HepG2 (cell line): ENCODE data around the gene METTL23. TPM values are rescaled to one million over a fixed set of nuclear protein-coding genes. Genes with fewer than 3 reads are reported as not detected.

Experiments used
- ATRX ChIP-seq: sonication (generic); formaldehyde crosslinking; IDR thresholded peaks from 2 replicates; pipeline ENCODE4 v1.4.0; 2020; ENCODE audit warnings: missing genetic modification reagents, borderline replicate concordance
- BORCS8-MEF2B ChIP-seq: sonication (generic); formaldehyde crosslinking; IDR thresholded peaks from 2 replicates; pipeline ENCODE4 v1.8.0; 2022; ENCODE audit warnings: mild to moderate bottlenecking, missing genetic modification reagents
- BRCA1 ChIP-seq: sonication (generic); formaldehyde crosslinking; IDR thresholded peaks from 2 replicates; pipeline ENCODE4 v1.4.0; 2020; ENCODE audit warnings: missing genetic modification reagents
- KLF16 ChIP-seq, 2 experiments: sonication (generic) in 1 of 2; formaldehyde crosslinking in 1 of 2; IDR thresholded peaks; 2 replicates each; pipeline versions ENCODE4 v1.6.1 to v1.8.0; 2016 to 2023; ENCODE audit warnings: missing genetic modification reagents in 2 of 2, missing compliant biosample characterization in 1 of 2
- NR2F2 ChIP-seq: IDR thresholded peaks from 2 replicates; pipeline ENCODE4 v1.6.1; 2012; ENCODE audit warnings: low read depth, inconsistent platforms, borderline replicate concordance
- NRL ChIP-seq: sonication (generic); formaldehyde crosslinking; IDR thresholded peaks from 2 replicates; pipeline ENCODE4 v1.5.0; 2020; ENCODE audit warnings: missing genetic modification reagents, mild to moderate bottlenecking, moderate library complexity, borderline replicate concordance
- RARA ChIP-seq: IDR thresholded peaks from 2 replicates; pipeline ENCODE4 v1.6.1; 2016; ENCODE audit warnings: missing genetic modification reagents, missing compliant biosample characterization
- RELA ChIP-seq: sonication (generic); formaldehyde crosslinking; IDR thresholded peaks from 2 replicates; pipeline ENCODE4 v1.4.0; 2020; ENCODE audit warnings: missing genetic modification reagents
- RXRA ChIP-seq: sonication (generic); formaldehyde crosslinking; IDR thresholded peaks from 2 replicates; pipeline ENCODE4 v1.5.1; 2020; ENCODE audit warnings: missing genetic modification reagents
- SALL1 ChIP-seq: sonication (generic); formaldehyde crosslinking; IDR thresholded peaks from 2 replicates; pipeline ENCODE4 v1.8.0; 2022; ENCODE audit warnings: mild to moderate bottlenecking, missing genetic modification reagents
- SAP130 ChIP-seq: IDR thresholded peaks from 2 replicates; pipeline ENCODE4 v1.6.1; 2016; ENCODE audit warnings: low read depth
- SP2 ChIP-seq: sonication (generic); formaldehyde crosslinking; IDR thresholded peaks from 2 replicates; pipeline ENCODE4 v1.5.1; 2020; ENCODE audit warnings: mild to moderate bottlenecking, missing genetic modification reagents
- SP5 ChIP-seq: IDR thresholded peaks from 2 replicates; pipeline ENCODE4 v1.6.1; 2016; ENCODE audit warnings: low read depth, borderline replicate concordance
- ZNF441 ChIP-seq: sonication (generic); formaldehyde crosslinking; IDR thresholded peaks from 2 replicates; pipeline ENCODE4 v1.7.0; 2021; ENCODE audit warnings: missing genetic modification reagents, borderline replicate concordance
- polyA plus RNA-seq, 8 experiments: library from polyadenylated mRNA; depleted of rRNA in 3 of 8; stranded (reverse) in 7 of 8; unstranded in 1 of 8; fragments of >200 nt; fragmentation: Illumina TruSeq in 4 of 8; extraction: Trizol in 4 of 8; gene quantifications; 2 replicates each; pipeline versions ENCODE4 v1.2.1 to v1.2.3, GENCODE V29; 2011 to 2016; ENCODE audit warnings: low read depth in 4 of 8, missing spikeins in 1 of 8, mixed read lengths in 1 of 8; ENCODE audit not compliant: insufficient read depth in 1 of 8
- total RNA-seq, 5 experiments: library from RNA; depleted of rRNA; stranded (reverse); fragments of >200 nt; fragmentation: Illumina TruSeq; extraction: Trizol; gene quantifications; 2 replicates each; pipeline ENCODE4 v1.2.3, GENCODE V29; 2016; ENCODE audit warnings: low read depth in 1 of 5
- TF ChIP-seq, protein P1 (sequence below): sonication (generic); formaldehyde crosslinking; IDR thresholded peaks from 2 replicates; pipeline ENCODE4 v1.4.0; 2020; ENCODE audit warnings: missing genetic modification reagents, borderline replicate concordance
- TF ChIP-seq, protein P2 (sequence below): sonication (generic); formaldehyde crosslinking; IDR thresholded peaks from 2 replicates; pipeline ENCODE4 v1.4.0; 2020; ENCODE audit warnings: mild to moderate bottlenecking, missing genetic modification reagents, borderline replicate concordance
- TF ChIP-seq, protein P3 (sequence below): sonication (generic); formaldehyde crosslinking; IDR thresholded peaks from 2 replicates; pipeline ENCODE4 v1.8.0; 2022; ENCODE audit warnings: missing genetic modification reagents, low read depth, mild to moderate bottlenecking, borderline replicate concordance
- TF ChIP-seq, protein P4 (sequence below): sonication (generic); formaldehyde crosslinking; IDR thresholded peaks from 2 replicates; pipeline ENCODE4 v1.4.0; 2020; ENCODE audit warnings: mild to moderate bottlenecking, missing genetic modification reagents, borderline replicate concordance
- TF ChIP-seq, protein P5 (sequence below): IDR thresholded peaks from 2 replicates; pipeline ENCODE4 v1.6.1; 2016; ENCODE audit warnings: missing biosample characterization, missing genetic modification reagents, low read depth

METTL23 gene
- total and polyA plus RNA-seq, 2 of the 13 experiments (the other 11 are each of a cell fraction or from before 2014, with no cell fraction given): 39.9 to 104 TPM

DNA sequence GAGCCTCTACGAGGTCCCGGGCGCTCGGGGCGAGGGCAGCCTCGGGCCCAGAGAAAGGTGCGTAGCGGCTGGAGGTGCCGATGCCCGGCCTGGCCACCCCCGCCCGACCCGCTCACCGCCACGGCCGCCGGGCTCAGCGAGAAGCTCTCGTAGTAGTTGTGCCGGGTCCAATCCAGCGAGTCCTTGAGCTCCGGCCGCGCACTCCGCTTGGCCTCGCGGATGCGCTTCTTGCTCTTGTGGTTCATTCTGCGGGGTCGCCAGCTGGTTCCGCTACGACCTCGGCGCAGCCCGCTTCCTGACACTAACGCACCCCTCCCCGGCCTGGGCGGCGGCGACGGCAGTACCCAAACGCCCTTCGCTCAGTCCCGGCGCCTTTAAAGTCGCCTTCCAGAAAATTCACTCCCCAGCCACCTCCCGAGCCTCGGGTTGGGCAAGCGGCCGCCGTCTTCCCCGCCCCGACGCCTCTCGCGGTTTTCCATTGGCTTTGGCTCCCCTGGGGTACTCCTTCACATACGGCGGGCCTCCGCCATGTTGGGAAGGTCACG lies 336 bp upstream of the METTL23 start, which contains the start of gene JMJD6 (continued):
- TF ChIP-seq, protein P1, sequence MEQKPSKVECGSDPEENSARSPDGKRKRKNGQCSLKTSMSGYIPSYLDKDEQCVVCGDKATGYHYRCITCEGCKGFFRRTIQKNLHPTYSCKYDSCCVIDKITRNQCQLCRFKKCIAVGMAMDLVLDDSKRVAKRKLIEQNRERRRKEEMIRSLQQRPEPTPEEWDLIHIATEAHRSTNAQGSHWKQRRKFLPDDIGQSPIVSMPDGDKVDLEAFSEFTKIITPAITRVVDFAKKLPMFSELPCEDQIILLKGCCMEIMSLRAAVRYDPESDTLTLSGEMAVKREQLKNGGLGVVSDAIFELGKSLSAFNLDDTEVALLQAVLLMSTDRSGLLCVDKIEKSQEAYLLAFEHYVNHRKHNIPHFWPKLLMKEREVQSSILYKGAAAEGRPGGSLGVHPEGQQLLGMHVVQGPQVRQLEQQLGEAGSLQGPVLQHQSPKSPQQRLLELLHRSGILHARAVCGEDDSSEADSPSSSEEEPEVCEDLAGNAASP: peak; percentile 56
- TF ChIP-seq RELA (CRISPR knock-in tag) (0 out of 2 replicates have a peak, but pooled peaks have one; percentile 14), BORCS8-MEF2B (CRISPR knock-in tag) (0 out of 2 replicates have a peak, but pooled peaks have one; percentile 0), NRL (CRISPR knock-in tag) (0 out of 2 replicates have a peak, but pooled peaks have one; percentile 76), ZNF441 (CRISPR knock-in tag) (peak; percentile 82), BRCA1 (no peak), SAP130 (CRISPR knock-in tag) (peak; percentile 85), ATRX (CRISPR knock-in tag) (peak; percentile 63; the same call in 1 of the 2 replicates), SP2 (CRISPR knock-in tag) (peak; percentile 87), NR2F2 (peak; percentile 61; the same call in 1 of the 2 replicates), KLF16 (CRISPR knock-in tag; IDR thresholded peaks at IDR 0.05) (peak in 1 of 2 experiments; percentile 88; a peak in 2 of 4 replicates), SP5 (CRISPR knock-in tag) (peak; percentile 88), RXRA (CRISPR knock-in tag) (peak; percentile 68), SALL1 (CRISPR knock-in tag) (peak; percentile 46; the same call in 1 of the 2 replicates), RARA (peak; percentile 14; the same call in 1 of the 2 replicates)
- TF ChIP-seq, protein P2, sequence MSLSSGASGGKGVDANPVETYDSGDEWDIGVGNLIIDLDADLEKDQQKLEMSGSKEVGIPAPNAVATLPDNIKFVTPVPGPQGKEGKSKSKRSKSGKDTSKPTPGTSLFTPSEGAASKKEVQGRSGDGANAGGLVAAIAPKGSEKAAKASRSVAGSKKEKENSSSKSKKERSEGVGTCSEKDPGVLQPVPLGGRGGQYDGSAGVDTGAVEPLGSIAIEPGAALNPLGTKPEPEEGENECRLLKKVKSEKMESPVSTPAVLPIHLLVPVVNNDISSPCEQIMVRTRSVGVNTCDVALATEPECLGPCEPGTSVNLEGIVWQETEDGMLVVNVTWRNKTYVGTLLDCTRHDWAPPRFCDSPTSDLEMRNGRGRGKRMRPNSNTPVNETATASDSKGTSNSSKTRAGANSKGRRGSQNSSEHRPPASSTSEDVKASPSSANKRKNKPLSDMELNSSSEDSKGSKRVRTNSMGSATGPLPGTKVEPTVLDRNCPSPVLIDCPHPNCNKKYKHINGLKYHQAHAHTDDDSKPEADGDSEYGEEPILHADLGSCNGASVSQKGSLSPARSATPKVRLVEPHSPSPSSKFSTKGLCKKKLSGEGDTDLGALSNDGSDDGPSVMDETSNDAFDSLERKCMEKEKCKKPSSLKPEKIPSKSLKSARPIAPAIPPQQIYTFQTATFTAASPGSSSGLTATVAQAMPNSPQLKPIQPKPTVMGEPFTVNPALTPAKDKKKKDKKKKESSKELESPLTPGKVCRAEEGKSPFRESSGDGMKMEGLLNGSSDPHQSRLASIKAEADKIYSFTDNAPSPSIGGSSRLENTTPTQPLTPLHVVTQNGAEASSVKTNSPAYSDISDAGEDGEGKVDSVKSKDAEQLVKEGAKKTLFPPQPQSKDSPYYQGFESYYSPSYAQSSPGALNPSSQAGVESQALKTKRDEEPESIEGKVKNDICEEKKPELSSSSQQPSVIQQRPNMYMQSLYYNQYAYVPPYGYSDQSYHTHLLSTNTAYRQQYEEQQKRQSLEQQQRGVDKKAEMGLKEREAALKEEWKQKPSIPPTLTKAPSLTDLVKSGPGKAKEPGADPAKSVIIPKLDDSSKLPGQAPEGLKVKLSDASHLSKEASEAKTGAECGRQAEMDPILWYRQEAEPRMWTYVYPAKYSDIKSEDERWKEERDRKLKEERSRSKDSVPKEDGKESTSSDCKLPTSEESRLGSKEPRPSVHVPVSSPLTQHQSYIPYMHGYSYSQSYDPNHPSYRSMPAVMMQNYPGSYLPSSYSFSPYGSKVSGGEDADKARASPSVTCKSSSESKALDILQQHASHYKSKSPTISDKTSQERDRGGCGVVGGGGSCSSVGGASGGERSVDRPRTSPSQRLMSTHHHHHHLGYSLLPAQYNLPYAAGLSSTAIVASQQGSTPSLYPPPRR (CRISPR knock-in tag): peak; percentile 8; the same call in 1 of the 2 replicates
- TF ChIP-seq, protein P3, sequence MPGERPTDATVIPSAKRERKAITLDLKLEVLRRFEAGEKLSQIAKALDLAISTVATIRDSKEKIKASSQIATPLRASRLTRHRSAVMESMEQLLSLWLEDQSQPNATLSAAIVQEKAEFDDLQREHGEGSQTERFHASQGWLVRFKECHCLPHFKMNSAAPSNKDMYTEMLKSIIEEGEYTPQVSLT (CRISPR knock-in tag): no peak
- TF ChIP-seq, protein P4, sequence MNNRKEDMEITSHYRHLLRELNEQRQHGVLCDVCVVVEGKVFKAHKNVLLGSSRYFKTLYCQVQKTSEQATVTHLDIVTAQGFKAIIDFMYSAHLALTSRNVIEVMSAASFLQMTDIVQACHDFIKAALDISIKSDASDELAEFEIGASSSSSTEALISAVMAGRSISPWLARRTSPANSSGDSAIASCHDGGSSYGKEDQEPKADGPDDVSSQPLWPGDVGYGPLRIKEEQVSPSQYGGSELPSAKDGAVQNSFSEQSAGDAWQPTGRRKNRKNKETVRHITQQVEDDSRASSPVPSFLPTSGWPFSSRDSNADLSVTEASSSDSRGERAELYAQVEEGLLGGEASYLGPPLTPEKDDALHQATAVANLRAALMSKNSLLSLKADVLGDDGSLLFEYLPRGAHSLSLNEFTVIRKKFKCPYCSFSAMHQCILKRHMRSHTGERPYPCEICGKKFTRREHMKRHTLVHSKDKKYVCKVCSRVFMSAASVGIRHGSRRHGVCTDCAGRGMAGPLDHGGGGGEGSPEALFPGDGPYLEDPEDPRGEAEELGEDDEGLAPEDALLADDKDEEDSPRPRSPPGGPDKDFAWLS (CRISPR knock-in tag): no peak
- TF ChIP-seq, protein P5, sequence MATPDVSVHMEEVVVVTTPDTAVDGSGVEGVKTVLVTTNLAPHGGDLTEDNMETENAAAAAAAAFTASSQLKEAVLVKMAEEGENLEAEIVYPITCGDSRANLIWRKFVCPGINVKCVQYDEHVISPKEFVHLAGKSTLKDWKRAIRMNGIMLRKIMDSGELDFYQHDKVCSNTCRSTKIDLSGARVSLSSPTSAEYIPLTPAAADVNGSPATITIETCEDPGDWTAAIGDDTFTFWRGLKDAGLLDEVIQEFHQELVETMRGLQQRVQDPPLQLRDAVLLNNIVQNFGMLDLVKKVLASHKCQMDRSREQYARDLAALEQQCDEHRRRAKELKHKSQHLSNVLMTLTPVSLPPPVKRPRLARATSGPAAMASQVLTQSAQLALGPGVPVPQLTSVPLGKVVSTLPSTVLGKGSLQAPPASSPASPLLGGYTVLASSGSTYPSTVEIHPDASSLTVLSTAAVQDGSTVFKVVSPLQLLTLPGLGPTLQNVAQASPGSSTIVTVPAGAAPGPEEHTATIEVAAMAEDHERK (CRISPR knock-in tag): peak; percentile 82
